ENCODE data around the gene DHCR24.

GRCh38 chr1:54885237-54885679 is 1.7 kb downstream of the DHCR24 start:
- TF ChIP-seq CTCF (IDR thresholded peaks at IDR 0.05; ENCODE audit: low read length) (no peak), EZH2 (optimal IDR thresholded peaks at IDR 0.05; ENCODE audit: low read depth, low read length) (no peak), EZH2phosphoT487 (IDR thresholded peaks at IDR 0.05; ENCODE audit: low read length) (no peak)
